OCI-LY7 (cell line): ENCODE data around the gene SLCO4A1. TPM values are rescaled to one million over a fixed set of nuclear protein-coding genes. Genes with fewer than 3 reads are reported as not detected.
"Not testable (repeated sequence)": the region's sequence is repeated elsewhere in the genome, so short reads cannot be mapped to it uniquely, and the experiment has no call there.

Source experiments
- BruUV-seq: library from RNA; stranded (reverse); fragments of 400-500 nt; replicated peaks from 2 replicates; lab custom pipeline; 2021; lab: Mats Ljungman, UMichigan
- CTCF ChIA-PET: fragments of 300-600 bp; sonication (Branson Sonifier 250); formaldehyde crosslinking; loops from one replicate; lab custom pipeline; 2022; ENCODE audit warnings: antibody characterized with exemption; ENCODE audit not compliant: unreplicated experiment; lab: Charles Lee
- POLR2A ChIA-PET: fragments of 300-600 bp; sonication (Branson Sonifier 250); formaldehyde crosslinking; loops from one replicate; lab custom pipeline; 2022; ENCODE audit warnings: antibody characterized with exemption; lab: Charles Lee
- DNase-seq: peaks from one replicate; pipeline ENCODE4 v3.0.0-alpha.2; 2015; ENCODE audit warnings: low spot score
- H2AFZ ChIP-seq: fragments of 200-600 bp; sonication (generic), shearing (Covaris generic); 2 replicates; pipeline ENCODE4 v1.6.1; 2014; ENCODE audit warnings: mild to moderate bottlenecking, antibody characterized with exemption, low read length, moderate library complexity
- H3K27ac ChIP-seq: fragments of 200-600 bp; sonication (generic); 2 replicates; pipeline ENCODE4 v1.5.1; 2014; ENCODE audit warnings: mixed run types, low read depth, mild to moderate bottlenecking, moderate library complexity, low read length, inconsistent platforms; ENCODE audit not compliant: poor library complexity, severe bottlenecking
- H3K36me3 ChIP-seq: fragments of 200-600 bp; sonication (generic); 2 replicates; pipeline ENCODE4 v1.6.1; 2014; ENCODE audit warnings: mild to moderate bottlenecking, antibody characterized with exemption, low read length, moderate library complexity, mixed read lengths; ENCODE audit not compliant: insufficient read depth
- H3K4me1 ChIP-seq: fragments of 200-600 bp; sonication (generic); 2 replicates; pipeline ENCODE4 v1.5.1; 2014; ENCODE audit warnings: mild to moderate bottlenecking, low read length; ENCODE audit not compliant: insufficient read depth, poor library complexity, severe bottlenecking
- H3K4me2 ChIP-seq: fragments of 200-600 bp; sonication (generic); 2 replicates; pipeline ENCODE4 v1.6.1; 2014; ENCODE audit warnings: mild to moderate bottlenecking, low read length
- H3K4me3 ChIP-seq: fragments of 200-600 bp; sonication (generic); 2 replicates; pipeline ENCODE4 v1.5.1; 2014; ENCODE audit warnings: mild to moderate bottlenecking, low read depth, low read length; ENCODE audit not compliant: poor library complexity, severe bottlenecking
- H3K79me2 ChIP-seq: fragments of 200-600 bp; sonication (generic); 2 replicates; pipeline ENCODE4 v1.6.1; 2016; ENCODE audit warnings: low read depth, mild to moderate bottlenecking, low read length, moderate library complexity, mixed read lengths; ENCODE audit not compliant: insufficient read depth
- H3K9me2 ChIP-seq: fragments of 200-600 bp; sonication (generic); 2 replicates; pipeline ENCODE4 v1.6.1; 2016; ENCODE audit warnings: mild to moderate bottlenecking, low read length, mixed read lengths; ENCODE audit not compliant: insufficient read depth
- H3K9me3 ChIP-seq: fragments of 200-600 bp; sonication (generic); 2 replicates; pipeline ENCODE4 v1.6.1; 2014; ENCODE audit warnings: mild to moderate bottlenecking, mixed run types, low read length, mixed read lengths
- H4K20me1 ChIP-seq: fragments of 200-600 bp; sonication (generic); 2 replicates; pipeline ENCODE4 v1.6.1; 2014; ENCODE audit warnings: mild to moderate bottlenecking, antibody characterized with exemption, low read length, moderate library complexity, mixed read lengths; ENCODE audit not compliant: insufficient read depth
- CTCF ChIP-seq: fragments of 200-600 bp; sonication (generic); conservative IDR thresholded peaks from 2 replicates; pipeline ENCODE4 v1.5.1; 2014; ENCODE audit warnings: mild to moderate bottlenecking, antibody characterized with exemption, low read length, moderate library complexity, mixed read lengths
- EZH2phosphoT487 ChIP-seq: fragments of 200-600 bp; sonication (generic); IDR thresholded peaks from 2 replicates; pipeline ENCODE4 v1.6.1; 2018; ENCODE audit warnings: low read depth, borderline replicate concordance, mild to moderate bottlenecking, mixed run types, antibody characterized with exemption, low read length, moderate library complexity, mixed read lengths
- intact Hi-C: fragments of 100-400 bp; cut with micrococcal nuclease; formaldehyde crosslinking; loops from one replicate; pipeline ENCODE4 v1.10.0; 2022; ENCODE audit not compliant: unreplicated experiment
- total RNA-seq, 2 experiments: library from RNA; depleted of rRNA in 1 of 2; stranded (reverse); fragments of >200 nt in 1 of 2; shearing (Covaris generic) in 1 of 2; gene quantifications; 2 replicates each; pipeline ENCODE4 v1.2.3, GENCODE V29; 2014 to 2022

The SLCO4A1 gene
- total RNA-seq, 2 experiments from 2014 or later, result 34.3 to 52.4 TPM

- ChIA-PET CTCF (interaction anchor here (0.6 kb wide), 1 partner anchor 87 kb away, joined by 4 read pairs; no protein-coding TSS in a partner anchor), POLR2A (no interaction called here)
- Histone ChIP-seq H3K27ac (no peak overlapping the region), H4K20me1 (no peaks in the 10 kb centered on the region), H3K36me3 (no peaks in the 10 kb centered on the region), H3K79me2 (no peaks in the 10 kb centered on the region), H3K4me3 (no peak overlapping the region), H3K4me2 (no peak overlapping the region), H3K4me1 (peaks cover 63% of the 10 kb centered on the region), H3K9me3 (no peaks in the 10 kb centered on the region; the same call in 1 of the 2 replicates), H3K9me2 (no peaks in the 10 kb centered on the region), H2AFZ (no peak overlapping the region)
- no peak for TF ChIP-seq EZH2phosphoT487
- no TSS peak for BruUV-seq
- no peak for DNase-seq
- intact Hi-C loops, result no loop called here
These were observed 16.8 kb upstream of the SLCO4A1 start for GRCh38 chr20:62625516-62625915.

GRCh38 chr20:62625921-62626547, 16.3 kb upstream of the SLCO4A1 start:
- no peaks in the 10 kb centered on the region for H4K20me1 ChIP-seq
- TF ChIP-seq EZH2phosphoT487, result no peak
- no peaks in the 10 kb centered on the region for H3K9me2 ChIP-seq
- no peak overlapping the region for H2AFZ ChIP-seq
- no peak overlapping the region for H3K4me3 ChIP-seq
- H3K27ac ChIP-seq, result no peak overlapping the region
- BruUV-seq, result no TSS peak
- POLR2A ChIA-PET, result no interaction called here
- no peaks in the 10 kb centered on the region for H3K79me2 ChIP-seq
- H3K9me3 ChIP-seq, result no peaks in the 10 kb centered on the region; the same call in 1 of the 2 replicates
- H3K4me2 ChIP-seq, result no peak overlapping the region
- H3K4me1 ChIP-seq, result peaks cover 65% of the 10 kb centered on the region
- DNase-seq, result no peak
- CTCF ChIA-PET, result no interaction called here
- no peaks in the 10 kb centered on the region for H3K36me3 ChIP-seq
- intact Hi-C loops, result no loop called here

- Histone ChIP-seq H3K4me3 (peak overlapping the region; percentile 38), H3K4me1 (peaks cover 73% of the 10 kb centered on the region), H3K27ac (peak overlapping the region; percentile 79), H3K4me2 (peak overlapping the region; percentile 71)
- DNase-seq, POLR2A ChIA-PET, H4K20me1 ChIP-seq, H2AFZ ChIP-seq, H3K36me3 ChIP-seq, H3K79me2 ChIP-seq, H3K9me2 ChIP-seq, H3K9me3 ChIP-seq, BruUV-seq, intact Hi-C loops, CTCF ChIA-PET: not testable (repeated sequence)
These were observed 14.9 kb upstream of the SLCO4A1 start for GRCh38 chr20:62627425-62627824.

GRCh38 chr20:62627901-62628612, 14.2 kb upstream of the SLCO4A1 start:
- TF ChIP-seq CTCF, result no peak
- no peak for TF ChIP-seq EZH2phosphoT487
- peak overlapping the region; percentile 71 for H3K4me2 ChIP-seq
- peak overlapping the region; percentile 79 for H3K27ac ChIP-seq
- H3K79me2 ChIP-seq, result no peaks in the 10 kb centered on the region
- H3K9me2 ChIP-seq, result no peaks in the 10 kb centered on the region
- no TSS peak for BruUV-seq
- H3K36me3 ChIP-seq, result no peaks in the 10 kb centered on the region
- H3K4me3 ChIP-seq, result peak overlapping the region; percentile 38
- CTCF ChIA-PET, result no interaction called here
- POLR2A ChIA-PET, result interaction anchor here (0.5 to 1.9 kb wide), 4 partner anchors 9 to 363 kb away, joined by 3 to 14 read pairs (median 4); partner anchors contain the start of genes RPS21 and SLCO4A1
- H3K9me3 ChIP-seq, result no peaks in the 10 kb centered on the region; the same call in 1 of the 2 replicates
- peak; percentile 86 for DNase-seq
- peak overlapping the region; percentile 43; the same call in 1 of the 2 replicates for H2AFZ ChIP-seq
- H4K20me1 ChIP-seq, result no peaks in the 10 kb centered on the region
- peaks cover 74% of the 10 kb centered on the region for H3K4me1 ChIP-seq
- intact Hi-C loops, result loop anchor here (1.0 kb wide), 1 partner anchor 13 kb away; no protein-coding TSS in a partner anchor
